ENCODE measurements around the gene ANKRD66. TPM values are rescaled to one million over a fixed set of nuclear protein-coding genes. Genes with fewer than 3 reads are reported as not detected.
"Not testable (repeated sequence)": the region's sequence is repeated elsewhere in the genome, so short reads cannot be mapped to it uniquely, and the experiment has no call there.

ANKRD66 gene
- total and polyA plus RNA-seq, 2 of the 4 experiments (the other 2 are of a cell fraction): not detected

GRCh38 chr6:46774736-46775135 is 28.0 kb downstream of the ANKRD66 start:
- H2AFZ ChIP-seq (replicated peaks; ENCODE audit: low read length, poor library complexity); BruUV-seq (replicated peaks); intact Hi-C loops (cut with micrococcal nuclease); H4K20me1 ChIP-seq (ENCODE audit: insufficient read depth, low read length); H3K4me1 ChIP-seq (ENCODE audit: control insufficient read depth, insufficient read depth, low read length); H3K27me3 ChIP-seq (ENCODE audit: control insufficient read depth, insufficient read depth, low read length); H2BK120ac ChIP-seq (ENCODE audit: low read depth, low read length); H3K4ac ChIP-seq (ENCODE audit: low read depth, low read length); H3K4me2 ChIP-seq (ENCODE audit: low read depth, low read length); H3K36me3 ChIP-seq (ENCODE audit: control insufficient read depth, insufficient read depth, low read length); ATAC-seq (ENCODE audit: low read depth); H3K9me1 ChIP-seq (ENCODE audit: insufficient read depth, low read length); H2BK20ac ChIP-seq (ENCODE audit: low read depth, low read length); H3K79me1 ChIP-seq (ENCODE audit: low read depth in 1 of 2, low read length in 2 of 2); H2BK5ac ChIP-seq (ENCODE audit: low read depth, low read length, poor library complexity, severe bottlenecking); H4K5ac ChIP-seq (ENCODE audit: low read depth, low read length); H3K18ac ChIP-seq (ENCODE audit: low read depth, low read length); CTCF ChIA-PET; H3K4me3 ChIP-seq (ENCODE audit: insufficient read depth, low read depth, low read length); POLR2A ChIA-PET (ENCODE audit: unreplicated experiment); H3K23ac ChIP-seq (ENCODE audit: low read depth, low read length); H2AK5ac ChIP-seq (ENCODE audit: low read depth, low read length); H3K14ac ChIP-seq (replicated peaks; ENCODE audit: low read depth, low read length); dilution Hi-C loops (cut with HindIII; ENCODE audit: low sequenced_read_pairs, unreplicated experiment); H3K27ac ChIP-seq (ENCODE audit: insufficient read depth, low read length); H2AK9ac ChIP-seq (replicated peaks; ENCODE audit: low read depth, low read length, poor library complexity); H3K9me3 ChIP-seq (ENCODE audit: control insufficient read depth, insufficient read depth, low read length); H2BK15ac ChIP-seq (ENCODE audit: low read depth, low read length); H3K56ac ChIP-seq (ENCODE audit: extremely low read depth, insufficient read depth, low read length); H4K91ac ChIP-seq (ENCODE audit: insufficient read depth, low read depth, low read length); H3K9ac ChIP-seq (ENCODE audit: low read depth, low read length); DNase-seq; H4K8ac ChIP-seq (ENCODE audit: low read depth in 2 of 2, low read length in 2 of 2): not testable (repeated sequence)
- 96% methylated on average over 12 of the region's 24 CpGs; no CpG with 5 or more reads in 1 of the 2 experiments for WGBS, 2 experiments (ENCODE audit: extremely low coverage in 2 of 2, insufficient read length in 1 of 2)
- in situ Hi-C loops (cut with MboI; ENCODE audit: low sequenced_read_pairs): loop anchor here (25.0 kb wide), 1 partner anchor 362 kb away; no protein-coding TSS in a partner anchor
